Spleen (tissue), 7 donors: ENCODE data around the gene CHRM5.

Experiments
- POLR2A ChIP-seq, 3 donors: fragments of 450-650 bp; IDR thresholded peaks; one replicate each; pipeline ENCODE4 v1.5.1; 2017; ENCODE audit warnings: antibody characterized with exemption in 3 of 3, mild to moderate bottlenecking in 1 of 3
- TF ChIP-seq, protein P1 (sequence below), 11 experiments: fragments of 200-600 bp in 7 of 11; fragments of 450-650 bp in 4 of 11; sonication (generic) in 4 of 11; IDR thresholded peaks in 8 of 11; conservative IDR thresholded peaks in 3 of 11; 1 replicate in 7 of 11; 2 replicates in 4 of 11; pipeline versions ENCODE4 v1.4.0 to v1.8.0; 2016 to 2021; ENCODE audit warnings: antibody characterized with exemption in 11 of 11, inconsistent platforms in 4 of 11, mild to moderate bottlenecking in 1 of 11
- donor health status: DM: no; HTN: no; CAD: no; lungs with moderate emphysema.
- donor health status: DM: no; HTN: no; CAD: no.
- donor health status: DM: no; HTN: no; CAD: no.

DNA sequence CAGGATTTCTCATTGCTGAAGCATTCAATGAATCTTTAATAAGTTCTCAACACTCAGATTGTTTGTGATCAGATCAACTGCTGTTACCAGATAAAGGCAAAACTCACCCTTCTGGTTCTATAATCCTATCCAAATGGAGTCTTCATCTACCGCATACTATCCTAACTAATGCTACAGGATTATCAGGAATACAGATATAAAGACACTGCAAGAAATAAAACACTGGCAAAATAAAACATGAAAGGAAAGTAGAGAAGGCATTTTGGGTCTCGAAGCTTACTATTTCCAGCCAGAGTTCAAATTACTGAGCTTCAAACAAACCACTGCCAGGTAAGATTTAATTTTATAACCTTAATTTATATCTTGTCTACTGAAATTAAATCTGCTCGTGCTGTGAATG is 524 bp downstream of the CHRM5 start:
- TF ChIP-seq POLR2A (IDR thresholded peaks at IDR 0.05): no peak
- TF ChIP-seq, protein P1, sequence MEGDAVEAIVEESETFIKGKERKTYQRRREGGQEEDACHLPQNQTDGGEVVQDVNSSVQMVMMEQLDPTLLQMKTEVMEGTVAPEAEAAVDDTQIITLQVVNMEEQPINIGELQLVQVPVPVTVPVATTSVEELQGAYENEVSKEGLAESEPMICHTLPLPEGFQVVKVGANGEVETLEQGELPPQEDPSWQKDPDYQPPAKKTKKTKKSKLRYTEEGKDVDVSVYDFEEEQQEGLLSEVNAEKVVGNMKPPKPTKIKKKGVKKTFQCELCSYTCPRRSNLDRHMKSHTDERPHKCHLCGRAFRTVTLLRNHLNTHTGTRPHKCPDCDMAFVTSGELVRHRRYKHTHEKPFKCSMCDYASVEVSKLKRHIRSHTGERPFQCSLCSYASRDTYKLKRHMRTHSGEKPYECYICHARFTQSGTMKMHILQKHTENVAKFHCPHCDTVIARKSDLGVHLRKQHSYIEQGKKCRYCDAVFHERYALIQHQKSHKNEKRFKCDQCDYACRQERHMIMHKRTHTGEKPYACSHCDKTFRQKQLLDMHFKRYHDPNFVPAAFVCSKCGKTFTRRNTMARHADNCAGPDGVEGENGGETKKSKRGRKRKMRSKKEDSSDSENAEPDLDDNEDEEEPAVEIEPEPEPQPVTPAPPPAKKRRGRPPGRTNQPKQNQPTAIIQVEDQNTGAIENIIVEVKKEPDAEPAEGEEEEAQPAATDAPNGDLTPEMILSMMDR (IDR thresholded peaks at IDR 0.05 in 8 of 11, conservative IDR thresholded peaks at IDR 0.05 in 3 of 11): no peak
